ENCODE data around the gene MACF1.
A peak's percentile ranks its signal among the peaks of the same experiment; 100 is the strongest.

The MACF1 gene

DNA sequence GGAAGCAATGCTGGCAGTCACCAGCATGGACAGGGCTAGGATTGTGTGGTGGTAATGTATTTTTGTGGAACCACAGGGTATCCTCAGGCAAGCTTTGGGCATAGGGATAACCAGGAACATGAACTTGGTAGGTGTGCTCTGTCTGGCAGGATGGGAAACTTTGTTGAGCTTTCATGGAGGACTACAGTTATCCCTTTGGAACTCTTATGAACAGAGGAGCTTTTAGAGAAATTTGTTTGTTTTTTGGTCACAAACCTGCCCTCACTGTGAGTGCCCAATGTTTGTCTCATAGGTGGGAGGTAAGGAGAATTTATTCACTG, 54.4 kb downstream of the MACF1 start:
- TF ChIP-seq, protein P1, sequence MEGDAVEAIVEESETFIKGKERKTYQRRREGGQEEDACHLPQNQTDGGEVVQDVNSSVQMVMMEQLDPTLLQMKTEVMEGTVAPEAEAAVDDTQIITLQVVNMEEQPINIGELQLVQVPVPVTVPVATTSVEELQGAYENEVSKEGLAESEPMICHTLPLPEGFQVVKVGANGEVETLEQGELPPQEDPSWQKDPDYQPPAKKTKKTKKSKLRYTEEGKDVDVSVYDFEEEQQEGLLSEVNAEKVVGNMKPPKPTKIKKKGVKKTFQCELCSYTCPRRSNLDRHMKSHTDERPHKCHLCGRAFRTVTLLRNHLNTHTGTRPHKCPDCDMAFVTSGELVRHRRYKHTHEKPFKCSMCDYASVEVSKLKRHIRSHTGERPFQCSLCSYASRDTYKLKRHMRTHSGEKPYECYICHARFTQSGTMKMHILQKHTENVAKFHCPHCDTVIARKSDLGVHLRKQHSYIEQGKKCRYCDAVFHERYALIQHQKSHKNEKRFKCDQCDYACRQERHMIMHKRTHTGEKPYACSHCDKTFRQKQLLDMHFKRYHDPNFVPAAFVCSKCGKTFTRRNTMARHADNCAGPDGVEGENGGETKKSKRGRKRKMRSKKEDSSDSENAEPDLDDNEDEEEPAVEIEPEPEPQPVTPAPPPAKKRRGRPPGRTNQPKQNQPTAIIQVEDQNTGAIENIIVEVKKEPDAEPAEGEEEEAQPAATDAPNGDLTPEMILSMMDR (IDR thresholded peaks at IDR 0.05; ENCODE audit: insufficient read depth, low read length, poor library complexity, severe bottlenecking), result no peak
- DNase-seq (ENCODE audit: extremely low read depth, insufficient read length), result no peak
- Histone ChIP-seq H3K4me3 (replicated peaks; ENCODE audit: low read depth, low read length) (no peak overlapping the region), H3K27me3 (replicated peaks; ENCODE audit: control insufficient read depth, insufficient read depth, low read length) (no peaks in the 10 kb centered on the region), H3K36me3 (ENCODE audit: control insufficient read depth, insufficient read depth, low read length) (peaks cover 7% of the 10 kb centered on the region)

DNA sequence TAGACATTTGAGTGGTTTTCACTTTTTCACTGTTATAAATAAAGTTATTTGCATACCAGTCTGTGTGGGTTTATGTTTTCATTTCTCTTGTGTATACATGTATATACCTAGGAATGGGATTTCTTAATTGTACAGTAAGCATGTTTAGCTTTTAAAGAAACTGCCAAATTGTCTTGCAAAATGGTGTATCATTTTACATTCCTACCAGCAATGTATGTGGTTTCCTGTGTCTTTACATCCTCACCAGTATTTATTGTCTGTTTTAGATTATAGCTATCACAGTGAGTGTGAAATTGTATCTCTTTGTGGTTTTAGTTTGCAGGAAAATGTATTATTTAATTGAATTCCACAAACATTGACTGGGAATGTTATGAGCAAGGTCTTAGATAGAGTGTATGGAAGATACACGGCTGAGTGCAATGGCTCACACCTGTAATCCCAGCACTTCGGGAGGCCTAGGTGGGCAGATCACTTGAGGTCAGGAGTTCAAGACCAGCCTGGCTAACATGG, 57.3 kb downstream of the MACF1 start:
- no peaks in the 10 kb centered on the region for H3K27me3 ChIP-seq (replicated peaks; ENCODE audit: control insufficient read depth, insufficient read depth, low read length)
- peaks cover 3% of the 10 kb centered on the region for H3K36me3 ChIP-seq (ENCODE audit: control insufficient read depth, insufficient read depth, low read length)
- TF ChIP-seq, protein P1 (IDR thresholded peaks at IDR 0.05; ENCODE audit: insufficient read depth, low read length, poor library complexity, severe bottlenecking), result no peak
- no peak for DNase-seq (ENCODE audit: extremely low read depth, insufficient read length)
- H3K4me3 ChIP-seq (replicated peaks; ENCODE audit: low read depth, low read length), result no peak overlapping the region

DNA sequence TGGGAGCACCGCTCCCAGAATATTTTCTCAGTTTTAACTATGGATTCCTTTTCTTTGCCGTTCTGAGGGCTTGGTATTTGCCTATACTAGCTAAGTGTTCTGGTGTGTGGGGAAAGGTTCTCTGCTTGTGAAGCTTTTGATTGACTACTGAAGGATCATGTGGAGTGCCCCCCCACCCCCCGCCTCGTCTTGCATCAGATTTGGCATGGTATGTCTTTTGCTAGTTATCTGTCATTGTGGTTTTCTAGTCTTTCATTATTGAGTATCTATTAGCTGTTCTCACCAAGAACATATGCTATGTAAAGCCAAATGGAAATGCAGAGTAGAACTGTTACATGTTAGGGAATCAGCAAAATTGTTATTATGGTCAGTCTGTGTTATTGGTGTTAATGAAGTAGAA, 58.3 kb downstream of the MACF1 start:
- TF ChIP-seq, protein P1 (IDR thresholded peaks at IDR 0.05; ENCODE audit: insufficient read depth, low read length, poor library complexity, severe bottlenecking), result no peak
- Histone ChIP-seq H3K36me3 (ENCODE audit: control insufficient read depth, insufficient read depth, low read length) (peaks cover 2% of the 10 kb centered on the region), H3K4me3 (replicated peaks; ENCODE audit: low read depth, low read length) (no peak overlapping the region), H3K27me3 (replicated peaks; ENCODE audit: control insufficient read depth, insufficient read depth, low read length) (no peaks in the 10 kb centered on the region)
- no peak for DNase-seq (ENCODE audit: extremely low read depth, insufficient read length)

DNA sequence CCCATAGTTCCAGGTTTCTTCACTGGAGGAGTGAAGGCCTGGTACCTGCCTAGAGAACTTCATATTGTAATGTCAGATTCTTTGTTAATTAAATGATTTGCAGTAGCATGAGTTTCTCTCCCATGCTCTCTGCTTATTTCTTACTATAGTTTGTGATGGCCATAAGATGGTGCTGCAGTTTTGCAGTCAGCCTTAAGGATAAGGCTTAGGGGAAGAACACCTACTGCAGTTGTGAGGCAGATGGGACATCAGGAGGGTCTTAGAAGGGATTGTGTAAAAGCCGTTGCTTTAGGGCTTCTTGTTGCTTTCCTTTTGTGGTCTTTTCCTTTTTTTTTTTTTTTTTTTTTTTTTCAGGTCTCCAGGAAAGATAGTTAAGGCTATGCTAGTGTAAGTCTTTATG, 61.8 kb downstream of the MACF1 start:
- H3K4me3 ChIP-seq (replicated peaks; ENCODE audit: low read depth, low read length), result no peak overlapping the region
- DNase-seq (ENCODE audit: extremely low read depth, insufficient read length), result no peak
- H3K27me3 ChIP-seq (replicated peaks; ENCODE audit: control insufficient read depth, insufficient read depth, low read length), result no peaks in the 10 kb centered on the region
- TF ChIP-seq, protein P1 (IDR thresholded peaks at IDR 0.05; ENCODE audit: insufficient read depth, low read length, poor library complexity, severe bottlenecking), result peak; percentile 35
- H3K36me3 ChIP-seq (ENCODE audit: control insufficient read depth, insufficient read depth, low read length), result no peaks in the 10 kb centered on the region; the same call in 1 of the 2 replicates

DNA sequence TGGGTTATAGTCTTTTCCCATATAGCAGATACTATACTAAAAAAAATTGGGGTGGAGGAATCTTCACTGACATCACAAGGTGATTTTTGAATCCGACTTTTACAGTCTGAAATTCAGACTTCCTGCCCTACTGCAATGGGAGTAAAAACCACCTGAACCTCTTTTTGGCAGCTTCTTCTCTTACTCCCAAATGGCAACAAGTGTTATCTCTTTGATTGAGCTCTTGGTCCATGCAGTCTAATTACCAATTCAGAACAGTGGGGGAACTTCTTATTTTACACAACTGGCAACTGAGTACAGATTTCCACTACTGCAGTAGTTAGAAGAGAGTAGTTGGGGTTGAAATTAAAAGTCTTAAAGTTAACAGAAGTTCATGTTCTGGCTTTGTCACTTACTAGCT, 62.3 kb downstream of the MACF1 start:
- no peak for DNase-seq (ENCODE audit: extremely low read depth, insufficient read length)
- TF ChIP-seq, protein P1 (IDR thresholded peaks at IDR 0.05; ENCODE audit: insufficient read depth, low read length, poor library complexity, severe bottlenecking), result no peak
- H3K36me3 ChIP-seq (ENCODE audit: control insufficient read depth, insufficient read depth, low read length), result no peaks in the 10 kb centered on the region; the same call in 1 of the 2 replicates
- no peaks in the 10 kb centered on the region for H3K27me3 ChIP-seq (replicated peaks; ENCODE audit: control insufficient read depth, insufficient read depth, low read length)
- no peak overlapping the region for H3K4me3 ChIP-seq (replicated peaks; ENCODE audit: low read depth, low read length)

DNA sequence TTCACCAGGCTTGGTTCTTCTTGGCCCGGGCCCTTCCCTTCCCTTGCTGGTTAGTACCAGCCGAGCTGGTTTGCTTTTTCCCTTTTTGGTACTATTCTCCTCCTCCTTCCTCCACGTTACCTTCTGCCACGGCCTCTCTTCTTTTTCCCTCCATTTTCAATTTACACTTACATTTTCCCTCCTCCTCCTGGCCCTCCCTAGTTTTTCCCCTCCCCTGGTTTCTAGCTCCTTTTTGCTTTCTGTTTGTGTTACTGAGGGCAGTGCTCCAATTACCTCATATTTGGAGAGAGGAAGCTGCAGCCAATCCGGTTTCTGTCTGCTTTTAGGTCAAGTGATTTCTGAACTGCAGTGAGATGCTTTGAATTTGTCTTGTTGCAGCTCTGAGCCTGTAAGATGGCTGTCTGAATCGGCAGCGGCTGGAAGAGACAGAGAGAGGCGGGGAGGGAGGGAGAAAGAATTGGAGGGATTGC, 63.7 kb downstream of the MACF1 start:
- no peak for DNase-seq (ENCODE audit: extremely low read depth, insufficient read length)
- no peaks in the 10 kb centered on the region for H3K36me3 ChIP-seq (ENCODE audit: control insufficient read depth, insufficient read depth, low read length)
- no peaks in the 10 kb centered on the region for H3K27me3 ChIP-seq (replicated peaks; ENCODE audit: control insufficient read depth, insufficient read depth, low read length)
- TF ChIP-seq, protein P1 (IDR thresholded peaks at IDR 0.05; ENCODE audit: insufficient read depth, low read length, poor library complexity, severe bottlenecking), result no peak
- peak overlapping the region; percentile 65 for H3K4me3 ChIP-seq (replicated peaks; ENCODE audit: low read depth, low read length)

Measured in GM06990 (cell line).